ENCODE data around the gene ACACA.
"Not testable (repeated sequence)": the region's sequence is repeated elsewhere in the genome, so short reads cannot be mapped to it uniquely, and the experiment has no call there.

ACACA gene

GRCh38 chr17:37417852-37418251, 11.2 kb upstream of the ACACA start:
- no peak for TF ChIP-seq CTCF (conservative IDR thresholded peaks at IDR 0.05; ENCODE audit: low read length)
- no peak for TF ChIP-seq EZH2phosphoT487 (IDR thresholded peaks at IDR 0.05; ENCODE audit: borderline replicate concordance)
- no peaks in the 10 kb centered on the region for H3F3A ChIP-seq (ENCODE audit: low read depth)
- peaks cover 15% of the 10 kb centered on the region; the same call in 1 of the 2 replicates for H3K36me3 ChIP-seq (ENCODE audit: insufficient read depth, low read length)
- no peak overlapping the region for H2AFZ ChIP-seq (ENCODE audit: low read length)
- no peak overlapping the region for H3K4me3 ChIP-seq (ENCODE audit: low read length, poor library complexity, severe bottlenecking)
- H3K9ac ChIP-seq (ENCODE audit: low read depth, low read length, poor library complexity, severe bottlenecking), result no peak overlapping the region
- peaks cover 20% of the 10 kb centered on the region; the same call in 1 of the 2 replicates for H3K79me2 ChIP-seq (ENCODE audit: insufficient read depth, low read length)
- no peaks in the 10 kb centered on the region for H4K20me1 ChIP-seq (ENCODE audit: insufficient read depth, low read length, poor library complexity, severe bottlenecking)
- no peaks in the 10 kb centered on the region for H3K9me2 ChIP-seq (replicated peaks; ENCODE audit: low read depth, low read length)
- no peaks in the 10 kb centered on the region for H3K9me3 ChIP-seq (ENCODE audit: insufficient read depth, low read depth, low read length)
- H3K27me3 ChIP-seq (ENCODE audit: insufficient read depth, low read length, poor library complexity, severe bottlenecking), result no peaks in the 10 kb centered on the region
- H3K4me1 ChIP-seq (ENCODE audit: insufficient read depth, low read length, poor library complexity, severe bottlenecking), result no peaks in the 10 kb centered on the region
- H3K4me2 ChIP-seq (ENCODE audit: low read depth, low read length, poor library complexity, severe bottlenecking), result no peak overlapping the region

GRCh38 chr17:37413875-37414519, 7.4 kb upstream of the ACACA start:
- Histone ChIP-seq H3K27me3 (ENCODE audit: insufficient read depth, low read length, poor library complexity, severe bottlenecking) (no peaks in the 10 kb centered on the region), H3K79me2 (ENCODE audit: insufficient read depth, low read length) (peaks cover 38% of the 10 kb centered on the region), H3K9me2 (replicated peaks; ENCODE audit: low read depth, low read length) (no peaks in the 10 kb centered on the region), H2AFZ (ENCODE audit: low read length) (no peak overlapping the region), H3K9ac (ENCODE audit: low read depth, low read length, poor library complexity, severe bottlenecking) (no peak overlapping the region), H4K20me1 (ENCODE audit: insufficient read depth, low read length, poor library complexity, severe bottlenecking) (no peaks in the 10 kb centered on the region), H3K4me3 (ENCODE audit: low read length, poor library complexity, severe bottlenecking) (no peak overlapping the region), H3K4me2 (ENCODE audit: low read depth, low read length, poor library complexity, severe bottlenecking) (no peak overlapping the region), H3F3A (ENCODE audit: low read depth) (no peaks in the 10 kb centered on the region), H3K9me3 (ENCODE audit: insufficient read depth, low read depth, low read length) (no peaks in the 10 kb centered on the region), H3K36me3 (ENCODE audit: insufficient read depth, low read length) (peaks cover 15% of the 10 kb centered on the region; the same call in 1 of the 2 replicates), H3K4me1 (ENCODE audit: insufficient read depth, low read length, poor library complexity, severe bottlenecking) (peaks cover 12% of the 10 kb centered on the region)
- no peak for TF ChIP-seq EZH2phosphoT487 (IDR thresholded peaks at IDR 0.05; ENCODE audit: borderline replicate concordance)
- peak; percentile 52 for TF ChIP-seq CTCF (conservative IDR thresholded peaks at IDR 0.05; ENCODE audit: low read length)

- H3F3A ChIP-seq (ENCODE audit: low read depth), result no peaks in the 10 kb centered on the region
- no peak overlapping the region for H3K9ac ChIP-seq (ENCODE audit: low read depth, low read length, poor library complexity, severe bottlenecking)
- peak overlapping the region; percentile 22 for H3K4me2 ChIP-seq (ENCODE audit: low read depth, low read length, poor library complexity, severe bottlenecking)
- H3K9me3 ChIP-seq (ENCODE audit: insufficient read depth, low read depth, low read length), result no peaks in the 10 kb centered on the region
- peaks cover 68% of the 10 kb centered on the region for H3K79me2 ChIP-seq (ENCODE audit: insufficient read depth, low read length)
- H3K4me1 ChIP-seq (ENCODE audit: insufficient read depth, low read length, poor library complexity, severe bottlenecking), result peaks cover 32% of the 10 kb centered on the region
- peaks cover 11% of the 10 kb centered on the region; the same call in 1 of the 2 replicates for H3K36me3 ChIP-seq (ENCODE audit: insufficient read depth, low read length)
- no peaks in the 10 kb centered on the region for H3K27me3 ChIP-seq (ENCODE audit: insufficient read depth, low read length, poor library complexity, severe bottlenecking)
- H3K4me3 ChIP-seq (ENCODE audit: low read length, poor library complexity, severe bottlenecking), result no peak overlapping the region
- H4K20me1 ChIP-seq (ENCODE audit: insufficient read depth, low read length, poor library complexity, severe bottlenecking), result no peaks in the 10 kb centered on the region
- no peak overlapping the region for H2AFZ ChIP-seq (ENCODE audit: low read length)
- no peak for TF ChIP-seq CTCF (conservative IDR thresholded peaks at IDR 0.05; ENCODE audit: low read length)
- no peak for TF ChIP-seq EZH2phosphoT487 (IDR thresholded peaks at IDR 0.05; ENCODE audit: borderline replicate concordance)
- H3K9me2 ChIP-seq (replicated peaks; ENCODE audit: low read depth, low read length), result no peaks in the 10 kb centered on the region
These were observed 3.7 kb upstream of the ACACA start for GRCh38 chr17:37410357-37410756.

GRCh38 chr17:37408145-37408479, 1.5 kb upstream of the ACACA start:
- H3K36me3 ChIP-seq (ENCODE audit: insufficient read depth, low read length); H3F3A ChIP-seq (ENCODE audit: low read depth); H3K27me3 ChIP-seq (ENCODE audit: insufficient read depth, low read length, poor library complexity, severe bottlenecking); H3K9me2 ChIP-seq (replicated peaks; ENCODE audit: low read depth, low read length); H4K20me1 ChIP-seq (ENCODE audit: insufficient read depth, low read length, poor library complexity, severe bottlenecking); H2AFZ ChIP-seq (ENCODE audit: low read length); H3K9me3 ChIP-seq (ENCODE audit: insufficient read depth, low read depth, low read length): not testable (repeated sequence)
- Histone ChIP-seq H3K79me2 (ENCODE audit: insufficient read depth, low read length) (peaks cover 68% of the 10 kb centered on the region), H3K4me1 (ENCODE audit: insufficient read depth, low read length, poor library complexity, severe bottlenecking) (peaks cover 52% of the 10 kb centered on the region), H3K9ac (ENCODE audit: low read depth, low read length, poor library complexity, severe bottlenecking) (peak overlapping the region; percentile 99), H3K4me3 (ENCODE audit: low read length, poor library complexity, severe bottlenecking) (peak overlapping the region; percentile 98), H3K4me2 (ENCODE audit: low read depth, low read length, poor library complexity, severe bottlenecking) (peak overlapping the region; percentile 81)

Measured in Loucy (cell line).